Mucosa of rectum (tissue), 2 donors: ENCODE measurements around the gene KCNJ8.
"Not testable (repeated sequence)": the region's sequence is repeated elsewhere in the genome, so short reads cannot be mapped to it uniquely, and the experiment has no call there.

Experiments
- H3K27ac ChIP-seq, 2 donors: one replicate each; pipeline ENCODE4 v1.7.0; 2013; ENCODE audit warnings: inconsistent platforms in 2 of 2, low read depth in 2 of 2, low read length in 2 of 2
- H3K27me3 ChIP-seq, 2 donors: one replicate each; pipeline ENCODE4 v1.7.0; 2013; ENCODE audit warnings: low read length in 2 of 2; ENCODE audit not compliant: control insufficient read depth in 2 of 2, insufficient read depth in 2 of 2
- H3K36me3 ChIP-seq, 2 donors: one replicate each; pipeline ENCODE4 v1.7.0; 2013; ENCODE audit warnings: low read length in 2 of 2; ENCODE audit not compliant: control insufficient read depth in 2 of 2, insufficient read depth in 2 of 2
- H3K4me1 ChIP-seq, 2 donors: one replicate each; pipeline ENCODE4 v1.7.0; 2013; ENCODE audit warnings: low read length in 2 of 2, mild to moderate bottlenecking in 1 of 2; ENCODE audit not compliant: control insufficient read depth in 2 of 2, insufficient read depth in 2 of 2
- H3K4me3 ChIP-seq, 2 donors: one replicate each; pipeline ENCODE4 v1.7.0; 2013; ENCODE audit warnings: low read length in 2 of 2
- H3K9ac ChIP-seq, 2 donors: one replicate each; pipeline ENCODE4 v1.7.0; 2013; ENCODE audit warnings: low read length in 2 of 2, low read depth in 1 of 2, mild to moderate bottlenecking in 1 of 2
- H3K9me3 ChIP-seq, 2 donors: one replicate each; pipeline ENCODE4 v1.7.0; 2013; ENCODE audit warnings: low read length in 2 of 2; ENCODE audit not compliant: control insufficient read depth in 2 of 2
- donor health status: healthy.
- donor health status: Normal muscosa, but diverticular disease.

The KCNJ8 gene

GRCh38 chr12:21812340-21812739 is 37.8 kb upstream of the KCNJ8 start:
- H3K27ac ChIP-seq = not testable (repeated sequence)

DNA sequence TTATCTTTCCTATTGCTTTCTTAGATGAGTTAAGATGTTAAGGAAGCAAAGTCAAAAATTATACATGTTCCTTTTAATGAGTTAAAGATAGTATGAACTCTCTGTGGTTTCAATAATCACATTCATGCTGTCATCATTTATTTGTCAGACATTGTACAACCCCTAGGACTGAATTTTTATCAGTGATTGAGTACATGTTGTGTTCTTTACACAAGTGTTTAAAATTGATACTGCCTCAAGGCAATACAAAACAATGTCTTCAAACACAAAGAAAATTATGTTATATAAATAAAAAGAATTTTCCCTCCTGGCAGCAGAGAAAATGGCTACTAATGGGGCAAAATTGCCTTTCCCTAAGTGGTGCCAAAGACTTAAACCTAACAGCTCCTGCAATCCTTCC is 34.6 kb upstream of the KCNJ8 start:
- H3K27me3 ChIP-seq = no peaks in the 10 kb centered on the region
- H3K4me1 ChIP-seq = no peaks in the 10 kb centered on the region
- no peak overlapping the region for H3K4me3 ChIP-seq
- H3K27ac ChIP-seq = no peak overlapping the region
- no peaks in the 10 kb centered on the region for H3K36me3 ChIP-seq
- H3K9ac ChIP-seq = no peak overlapping the region
- no peaks in the 10 kb centered on the region for H3K9me3 ChIP-seq

More at GRCh38 chr12:21812340-21812739, 37.8 kb upstream of the KCNJ8 start:
- not testable (repeated sequence) for H3K27me3 ChIP-seq, H3K4me1 ChIP-seq, H3K9me3 ChIP-seq, H3K9ac ChIP-seq, H3K36me3 ChIP-seq, H3K4me3 ChIP-seq

DNA sequence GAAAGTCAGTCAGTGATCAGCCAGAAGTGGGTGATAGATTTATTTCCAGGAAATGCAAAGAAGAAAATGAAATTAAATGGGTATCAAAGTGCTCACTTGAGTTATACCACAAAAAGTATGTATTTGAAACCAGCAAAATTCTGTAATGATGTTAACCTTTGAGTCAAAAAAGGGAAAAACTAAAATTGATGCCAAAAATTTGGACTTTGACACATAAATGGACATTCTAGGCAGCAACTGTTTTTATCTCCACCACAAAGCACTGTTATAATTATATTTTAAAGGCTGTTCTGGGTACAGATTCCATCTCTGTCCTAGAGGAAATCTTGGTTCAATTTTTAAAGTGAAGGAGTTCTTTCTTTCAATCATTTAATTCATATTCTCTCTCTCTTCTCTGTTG is 31.7 kb upstream of the KCNJ8 start:
- H3K36me3 ChIP-seq = no peaks in the 10 kb centered on the region
- no peaks in the 10 kb centered on the region for H3K9me3 ChIP-seq
- no peaks in the 10 kb centered on the region for H3K4me1 ChIP-seq
- no peak overlapping the region for H3K4me3 ChIP-seq
- no peak overlapping the region for H3K9ac ChIP-seq
- H3K27me3 ChIP-seq = no peaks in the 10 kb centered on the region
- no peak overlapping the region for H3K27ac ChIP-seq

DNA sequence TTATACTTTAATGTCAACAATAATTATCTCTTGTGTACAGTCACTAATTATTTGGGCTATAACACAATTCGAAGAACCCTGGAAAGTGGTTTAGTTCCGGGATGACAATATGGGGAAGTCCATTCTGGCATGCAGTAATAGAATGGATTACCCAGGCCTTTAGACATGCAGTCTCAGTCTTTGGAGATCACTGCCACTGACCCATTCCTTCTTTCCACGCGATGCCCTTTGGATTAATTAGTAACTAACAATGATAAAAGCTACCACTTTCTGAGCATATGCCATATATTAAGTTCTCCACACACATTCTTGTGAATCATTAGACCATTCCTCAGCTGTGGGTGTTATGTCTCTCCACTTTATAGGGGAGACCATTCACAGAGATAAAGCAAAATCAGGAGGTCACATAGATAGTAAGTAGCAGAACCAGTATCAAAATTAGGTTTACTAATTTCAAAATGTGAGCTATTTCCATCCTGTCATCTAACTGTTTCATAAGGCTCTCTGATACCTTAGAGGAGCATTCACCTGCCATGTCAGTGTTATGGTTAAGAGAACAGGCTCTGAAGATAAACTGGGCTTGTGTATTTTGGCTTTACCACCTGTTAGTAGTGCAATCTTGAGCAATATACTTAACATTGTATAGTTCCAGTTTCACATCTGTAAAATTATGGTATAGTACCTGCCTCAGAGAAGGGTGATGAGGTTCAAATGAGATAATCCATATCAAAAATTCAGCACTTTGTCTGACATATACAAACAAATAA is 27.2 kb upstream of the KCNJ8 start:
- no peak overlapping the region for H3K27ac ChIP-seq
- H3K36me3 ChIP-seq = no peaks in the 10 kb centered on the region
- H3K4me1 ChIP-seq = no peaks in the 10 kb centered on the region
- no peaks in the 10 kb centered on the region for H3K9me3 ChIP-seq
- no peak overlapping the region for H3K9ac ChIP-seq
- no peaks in the 10 kb centered on the region for H3K27me3 ChIP-seq
- H3K4me3 ChIP-seq = no peak overlapping the region

DNA sequence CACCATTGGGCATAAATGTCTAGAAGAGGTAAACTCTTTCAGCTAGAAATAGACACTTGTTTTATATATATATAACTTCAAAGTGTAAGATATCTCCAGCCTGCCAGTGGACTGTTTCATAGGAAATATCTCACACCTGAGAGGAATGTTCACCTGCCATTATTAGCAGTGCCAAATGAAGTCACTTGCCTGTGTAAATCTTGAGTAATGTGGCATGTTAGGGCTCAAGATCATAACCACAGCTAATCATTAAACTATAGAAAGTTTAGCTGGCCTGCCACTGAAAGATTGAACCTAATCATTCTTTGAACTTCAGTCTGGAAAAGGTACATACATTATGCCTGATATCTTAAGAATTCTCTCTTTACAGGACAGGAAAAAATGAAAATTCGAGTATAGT is 25.5 kb upstream of the KCNJ8 start:
- Histone ChIP-seq H3K9me3 (no peaks in the 10 kb centered on the region), H3K4me3 (no peak overlapping the region), H3K9ac (no peak overlapping the region), H3K36me3 (no peaks in the 10 kb centered on the region), H3K4me1 (no peaks in the 10 kb centered on the region), H3K27ac (no peak overlapping the region), H3K27me3 (no peaks in the 10 kb centered on the region)

GRCh38 chr12:21797539-21797938 is 23.0 kb upstream of the KCNJ8 start:
- H3K9me3 ChIP-seq = no peaks in the 10 kb centered on the region
- H3K27ac ChIP-seq = no peak overlapping the region
- no peak overlapping the region for H3K4me3 ChIP-seq
- no peak overlapping the region for H3K9ac ChIP-seq
- H3K36me3 ChIP-seq = no peaks in the 10 kb centered on the region
- no peaks in the 10 kb centered on the region for H3K4me1 ChIP-seq
- H3K27me3 ChIP-seq = no peaks in the 10 kb centered on the region

- Histone ChIP-seq H3K9me3 (no peaks in the 10 kb centered on the region), H3K4me1 (no peaks in the 10 kb centered on the region), H3K4me3 (no peak overlapping the region), H3K27ac (no peak overlapping the region), H3K27me3 (no peaks in the 10 kb centered on the region), H3K9ac (no peak overlapping the region), H3K36me3 (no peaks in the 10 kb centered on the region)
Observed at GRCh38 chr12:21795648-21796328, 21.3 kb upstream of the KCNJ8 start.

DNA sequence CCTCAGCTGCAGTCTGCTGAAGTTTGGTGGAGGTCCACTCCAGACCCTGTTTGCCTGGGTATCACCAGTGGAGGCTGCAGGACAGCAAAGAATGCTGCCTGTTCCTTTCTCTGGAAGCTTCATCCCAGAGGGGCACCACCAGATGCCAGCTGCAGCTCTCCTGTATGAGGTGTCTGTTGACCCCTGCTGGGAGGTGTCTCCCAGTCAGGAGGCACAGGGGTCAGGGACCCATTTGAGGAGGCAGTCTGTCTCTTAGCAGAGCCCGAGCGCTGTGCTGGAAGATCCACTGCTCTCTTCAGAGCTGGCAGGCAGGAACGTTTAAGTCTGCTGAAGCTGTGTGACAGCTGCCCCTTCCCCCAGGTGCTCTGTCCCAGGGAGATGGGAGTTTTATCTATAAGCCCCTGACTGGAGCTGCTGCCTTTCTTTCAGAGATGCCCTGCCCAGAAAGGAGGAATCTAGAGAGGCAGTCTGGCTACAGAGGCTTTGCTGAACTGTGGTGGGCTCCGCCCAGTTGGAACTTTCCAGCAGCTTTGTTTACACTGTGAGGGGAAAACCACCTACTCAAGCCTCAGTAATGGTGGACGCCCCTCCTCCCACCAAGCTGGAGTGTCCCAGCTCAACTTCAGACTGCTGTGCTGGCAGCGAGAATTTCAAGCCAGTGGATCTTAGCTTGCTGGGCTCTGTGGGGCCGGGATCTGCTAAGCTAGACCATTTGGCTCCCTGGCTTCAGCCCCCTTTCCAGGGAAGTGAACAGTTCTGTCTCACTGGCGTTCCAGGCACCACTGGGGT is 20.5 kb upstream of the KCNJ8 start:
- not testable (repeated sequence) for H3K9ac ChIP-seq, H3K4me3 ChIP-seq, H3K27me3 ChIP-seq, H3K27ac ChIP-seq, H3K9me3 ChIP-seq, H3K36me3 ChIP-seq, H3K4me1 ChIP-seq

GRCh38 chr12:21789687-21790086 is 15.2 kb upstream of the KCNJ8 start:
- H3K4me3 ChIP-seq, H3K36me3 ChIP-seq, H3K27me3 ChIP-seq, H3K27ac ChIP-seq, H3K9me3 ChIP-seq, H3K4me1 ChIP-seq, H3K9ac ChIP-seq: not testable (repeated sequence)
